B cell (primary cell): ENCODE measurements around the gene TIE1.

ENCODE experiments used
- CTCF ChIP-seq: fragments of 200-600 bp; IDR thresholded peaks from one replicate; pipeline ENCODE4 v1.8.0; 2022; ENCODE audit warnings: antibody characterized with exemption, mild to moderate bottlenecking
- EZH2 ChIP-seq: IDR thresholded peaks from 2 replicates; pipeline ENCODE4 v1.6.1; 2012; ENCODE audit warnings: borderline replicate concordance, low read depth, mild to moderate bottlenecking, moderate library complexity, low read length; ENCODE audit not compliant: insufficient read depth, poor library complexity, severe bottlenecking

- TF ChIP-seq CTCF (no peak), EZH2 (no peak)
These were observed 44.3 kb downstream of the TIE1 start for GRCh38 chr1:43345120-43345519.
